CD4-positive, alpha-beta T cell treated with Interleukin-12 subunit alpha and Interleukin-12 subunit beta, for 1 hour (primary cell): ENCODE data around the gene SRP9.
"Not testable (repeated sequence)": the region's sequence is repeated elsewhere in the genome, so short reads cannot be mapped to it uniquely, and the experiment has no call there.

Experiments used
- DNase-seq: peaks from one replicate; pipeline ENCODE4 v3.0.0-alpha.2; 2020

The SRP9 gene

DNA sequence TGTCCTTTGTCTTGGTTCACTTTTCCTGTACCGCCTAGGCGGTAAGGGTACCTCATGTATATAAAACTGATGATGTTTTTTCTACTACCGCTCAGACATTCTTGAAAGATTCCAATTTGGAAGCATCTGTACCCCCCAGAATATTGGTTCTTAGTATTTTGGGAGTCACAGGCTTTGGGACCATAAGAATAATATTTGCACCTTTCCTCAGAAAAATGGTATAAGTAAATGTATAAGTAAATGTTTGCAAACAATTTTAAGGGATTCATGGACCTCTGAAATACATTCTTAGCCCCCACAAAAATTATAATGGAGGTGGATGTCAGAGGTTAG is 677 bp downstream of the SRP9 start:
- DNase-seq, result no peak

DNA sequence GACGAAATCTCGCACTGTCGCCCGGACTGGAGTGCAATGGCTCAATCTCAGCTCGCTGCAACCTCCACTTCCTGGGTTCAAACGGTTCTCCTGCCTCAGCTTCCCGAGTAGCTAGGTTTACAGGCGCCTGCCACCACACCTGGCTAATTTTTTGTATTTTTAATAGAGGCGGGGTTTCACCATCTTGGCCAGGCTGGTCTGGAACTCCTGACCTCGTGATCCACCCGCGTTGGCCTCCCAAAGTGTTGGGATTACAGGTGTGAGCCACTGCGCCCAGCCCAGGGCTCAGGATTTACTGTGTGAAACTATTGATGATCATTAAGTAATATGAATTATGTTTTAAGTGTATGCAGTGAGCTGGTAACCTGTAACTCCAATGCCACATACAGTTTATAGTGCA is 1.5 kb downstream of the SRP9 start:
- DNase-seq, result not testable (repeated sequence)

DNA sequence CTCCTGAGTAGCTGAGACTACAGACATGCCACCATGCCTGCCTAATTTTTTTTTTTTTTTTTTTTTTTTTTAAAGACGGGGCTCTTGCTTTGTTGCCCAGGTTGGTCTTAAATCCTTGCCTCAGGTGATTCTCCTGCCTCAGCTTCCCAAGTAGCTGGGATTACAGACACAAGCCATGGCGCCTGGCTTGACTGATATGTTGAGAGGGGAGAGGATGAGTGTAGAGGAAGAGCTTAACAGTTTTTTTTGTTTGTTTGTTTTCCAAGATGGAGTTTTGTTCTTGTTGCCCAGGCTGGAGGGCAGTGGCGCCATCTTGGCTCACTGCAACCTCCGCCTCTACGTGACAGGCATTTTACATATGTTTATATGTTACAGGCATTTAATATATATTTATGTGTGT is 2.5 kb downstream of the SRP9 start:
- DNase-seq, result no peak

DNA sequence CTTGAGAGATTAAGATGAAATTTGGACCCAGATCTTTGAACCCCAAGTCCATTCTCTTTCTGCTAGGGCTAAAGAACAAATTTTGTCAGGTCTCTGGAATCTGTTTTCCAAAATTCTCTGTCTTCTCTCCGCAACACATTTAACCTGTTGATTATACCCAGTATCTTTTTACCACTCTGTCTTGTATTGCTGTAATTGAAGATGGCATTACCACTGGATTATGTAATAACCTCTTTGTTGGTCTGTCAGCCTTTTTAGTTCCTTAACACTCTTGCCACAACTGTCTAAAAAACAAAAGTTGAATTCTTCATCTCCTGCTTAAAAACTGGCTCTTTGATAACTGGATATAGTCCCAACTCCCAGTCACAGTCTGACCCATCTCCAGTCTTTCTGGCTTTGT is 3.0 kb downstream of the SRP9 start:
- no peak for DNase-seq

DNA sequence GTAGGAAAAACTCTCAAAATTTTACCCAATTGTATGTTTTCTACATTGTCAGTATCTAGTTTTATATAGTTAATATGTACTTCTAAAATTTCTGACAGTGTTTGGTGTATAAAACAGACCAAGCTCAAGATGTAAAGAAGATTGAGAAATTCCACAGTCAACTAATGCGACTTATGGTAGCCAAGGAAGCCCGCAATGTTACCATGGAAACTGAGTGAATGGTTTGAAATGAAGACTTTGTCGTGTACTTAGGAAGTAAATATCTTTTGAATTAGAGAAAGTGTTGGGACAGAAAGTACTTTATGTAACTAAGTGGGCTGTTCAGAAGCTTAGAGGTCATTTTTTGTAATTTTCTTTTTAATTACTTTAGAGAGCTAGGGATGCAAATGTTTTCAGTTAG is 11.5 kb downstream of the SRP9 start:
- not testable (repeated sequence) for DNase-seq

DNA sequence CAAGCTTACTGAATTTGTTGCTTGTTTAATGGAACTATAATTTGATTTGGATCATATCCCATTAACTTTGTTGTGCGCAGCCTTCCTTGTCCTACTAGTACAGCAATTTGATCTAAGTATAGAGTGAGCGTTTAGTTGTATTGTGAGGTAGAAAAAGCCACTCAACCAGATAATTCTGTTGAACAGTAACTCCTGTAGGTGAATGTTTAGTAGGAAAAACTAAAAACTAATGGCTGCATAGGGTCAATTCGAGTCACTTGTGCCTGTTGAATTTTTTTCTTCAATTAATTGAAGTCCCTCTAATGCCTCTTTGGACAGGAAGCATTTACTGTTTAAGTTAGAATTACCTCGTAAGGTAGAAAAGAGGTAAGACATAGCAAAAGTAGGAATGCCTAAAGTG is 17.3 kb downstream of the SRP9 start:
- DNase-seq, result no peak

DNA sequence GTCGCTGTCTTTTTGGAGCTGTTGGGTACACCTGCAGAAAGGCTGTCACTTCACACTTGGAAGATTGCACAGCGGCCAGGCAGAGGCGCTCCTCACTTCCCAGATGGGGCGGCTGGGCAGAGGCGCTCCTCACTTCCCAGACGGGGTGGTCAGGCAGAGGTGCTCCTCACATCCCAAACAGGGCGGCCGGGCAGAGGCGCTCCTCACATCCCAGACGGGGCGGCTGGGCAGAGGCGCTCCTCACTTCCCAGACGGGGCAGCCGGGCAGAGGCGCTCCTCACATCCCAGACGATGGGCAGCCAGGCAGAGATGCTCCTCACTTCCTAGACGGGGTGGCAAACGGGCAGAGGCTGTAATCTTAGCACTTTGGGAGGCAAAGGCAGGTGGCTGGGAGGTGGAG is 18.5 kb downstream of the SRP9 start:
- not testable (repeated sequence) for DNase-seq

DNA sequence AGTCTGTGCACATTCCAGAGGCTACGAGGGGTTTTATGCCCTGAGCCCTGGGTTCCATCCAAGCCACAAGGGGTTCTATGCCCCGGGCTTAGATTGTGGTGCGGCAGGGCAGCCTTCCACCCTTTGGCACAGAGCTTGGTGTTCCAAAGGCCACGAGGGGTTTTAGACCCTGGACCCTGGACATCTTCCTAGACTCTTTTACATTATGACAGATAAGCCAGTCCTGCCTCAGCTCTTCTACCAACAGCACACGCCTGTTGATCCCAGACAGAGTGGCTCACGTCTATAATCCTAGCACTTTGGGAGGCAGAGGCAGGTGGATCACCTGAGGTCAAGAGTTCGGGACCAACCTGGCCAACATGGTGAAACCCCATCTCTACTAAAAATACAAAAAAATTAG is 23.5 kb downstream of the SRP9 start:
- not testable (repeated sequence) for DNase-seq

DNA sequence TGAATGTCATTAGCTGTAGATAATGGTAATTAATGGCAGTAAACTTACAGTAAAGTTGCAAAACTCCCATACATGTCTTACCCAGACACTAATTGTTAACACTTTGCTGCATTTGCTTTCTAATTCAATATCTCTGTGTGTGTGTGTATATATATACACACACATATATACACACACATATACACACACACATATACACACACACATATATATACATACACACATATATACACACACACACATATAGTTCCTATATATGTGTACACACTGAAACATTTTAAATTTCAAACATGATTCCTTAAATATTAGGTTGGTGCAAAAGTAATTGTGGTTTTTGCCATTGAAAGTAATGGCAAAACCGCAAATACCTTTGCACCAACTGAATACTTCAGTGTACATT is 28.6 kb downstream of the SRP9 start:
- DNase-seq, result no peak

DNA sequence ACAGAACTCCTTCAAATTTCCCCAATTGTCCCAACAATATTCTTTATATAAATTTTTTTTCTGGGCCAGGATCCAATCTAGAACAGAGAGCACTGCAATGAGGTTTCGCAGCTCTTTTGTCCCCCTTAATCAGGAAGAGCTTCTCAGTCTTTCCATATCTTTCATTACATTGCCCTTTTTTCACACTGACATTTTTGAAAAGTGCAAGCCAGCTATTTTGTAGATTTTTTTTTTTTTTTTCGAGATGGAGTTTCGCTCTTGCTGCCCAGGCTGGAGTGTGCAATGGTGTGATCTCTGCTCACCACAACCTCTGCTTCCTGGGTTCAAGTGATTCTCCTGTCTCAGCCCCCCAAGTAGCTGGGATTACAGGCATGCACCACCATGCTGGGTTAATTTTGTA is 29.1 kb downstream of the SRP9 start:
- not testable (repeated sequence) for DNase-seq

DNA sequence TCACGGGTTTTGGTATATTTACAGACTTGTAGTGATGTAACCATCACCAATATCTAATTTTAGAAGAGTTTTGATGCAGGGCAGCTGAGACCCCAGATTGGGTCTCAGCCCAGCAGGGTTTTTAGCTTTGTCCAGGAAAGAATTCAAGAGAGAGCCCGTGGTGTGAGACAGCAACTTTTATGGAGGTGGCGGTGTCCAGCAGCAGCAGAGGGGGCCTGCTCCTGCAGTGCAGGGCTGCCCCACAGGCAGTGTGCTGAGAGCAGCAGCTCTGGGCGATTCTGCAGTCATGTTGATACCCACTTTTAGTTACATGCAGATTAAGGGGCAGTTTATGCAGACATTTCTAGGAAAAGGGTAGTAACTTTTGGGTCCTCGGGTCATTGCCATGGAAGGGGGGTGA is 30.5 kb downstream of the SRP9 start:
- no peak for DNase-seq

DNA sequence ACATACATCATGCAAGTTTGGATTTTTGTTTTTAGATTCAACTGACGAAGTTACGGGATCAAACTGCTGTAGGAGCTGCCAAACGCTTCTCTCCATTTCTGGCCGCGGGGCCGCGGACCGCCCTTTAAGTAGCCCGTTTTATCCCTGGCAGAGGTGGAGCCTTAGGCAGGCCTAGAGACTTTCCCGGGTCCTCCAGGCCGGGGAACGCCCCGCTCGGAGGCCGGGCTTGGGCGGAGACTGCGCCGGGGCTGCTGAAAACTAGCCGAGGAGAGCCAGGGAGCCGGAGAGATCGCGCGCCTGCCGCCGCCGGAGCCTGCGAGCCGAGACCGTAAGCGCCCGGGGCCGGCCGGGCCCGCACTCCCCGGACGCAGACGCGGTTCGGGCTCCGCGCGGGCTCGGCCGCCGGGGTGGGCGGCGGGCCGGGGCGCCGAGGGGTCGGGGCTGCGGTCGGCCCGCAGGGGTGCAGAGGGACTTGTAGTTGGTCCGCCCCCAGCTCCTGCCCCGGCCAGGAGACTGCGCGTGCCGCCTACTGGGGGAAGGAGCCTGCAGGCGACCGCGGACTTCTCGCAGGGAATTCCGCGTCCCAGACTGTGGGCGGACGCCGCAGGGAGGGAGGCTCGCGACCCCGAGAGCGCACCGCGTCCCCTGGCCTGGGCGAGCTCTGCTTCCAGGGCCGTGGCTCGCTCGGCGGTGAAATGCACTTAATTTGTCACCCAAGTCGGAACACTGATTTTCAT is 32.4 kb downstream of the SRP9 start, which contains the start of gene EPHX1:
EPHX1 (plus strand) TSS at position 283 of the 737 bp plus-strand sequence. CDS start 18,606 bp downstream, outside the sequence.
- peak; percentile 55 for DNase-seq

DNA sequence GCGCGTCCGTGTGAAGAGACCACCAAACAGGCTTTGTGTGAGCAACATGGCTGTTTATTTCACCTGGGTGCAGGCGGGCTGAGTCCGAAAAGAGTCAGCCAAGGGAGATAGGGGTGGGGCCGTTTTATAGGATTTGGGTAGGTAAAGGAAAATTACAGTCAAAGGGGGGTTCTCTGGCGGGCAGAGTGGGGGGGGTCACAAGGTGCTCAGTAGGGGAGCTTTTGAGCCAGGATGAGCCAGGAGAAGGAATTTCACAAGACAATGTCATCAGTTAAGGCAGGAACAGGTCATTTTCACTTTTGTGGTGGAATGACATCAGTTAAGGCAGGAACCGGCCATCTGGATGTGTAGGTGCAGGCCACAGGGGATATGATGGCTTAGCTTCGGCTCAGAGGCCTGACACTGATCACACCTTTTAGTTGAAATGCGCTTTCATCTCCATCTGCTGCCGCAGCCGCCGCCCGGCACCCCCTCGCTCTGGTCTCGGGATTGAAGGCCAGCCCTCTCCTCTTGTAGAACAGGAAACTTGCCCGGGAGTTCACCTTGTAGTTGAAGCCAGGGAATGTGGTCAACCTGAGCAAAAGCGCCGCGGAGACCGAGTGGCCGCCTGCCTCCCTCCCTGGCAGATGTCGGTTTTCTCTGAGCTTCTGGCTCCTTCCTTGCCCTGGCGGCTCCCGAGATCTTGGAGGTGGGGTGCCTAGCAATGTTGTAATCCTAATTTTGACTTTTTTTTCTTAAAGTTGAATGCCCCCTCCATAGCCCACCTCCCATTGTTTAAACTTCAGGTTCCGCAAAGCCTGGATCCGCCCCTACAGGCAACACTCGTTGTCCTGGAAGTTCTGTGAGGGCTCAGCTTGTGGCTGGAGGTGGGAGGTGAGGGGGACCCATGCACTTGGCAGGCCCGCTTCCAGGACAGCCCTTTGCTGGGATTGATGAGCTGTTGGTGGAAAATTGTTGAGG is 33.2 kb downstream of the SRP9 start:
- not testable (repeated sequence) for DNase-seq

DNA sequence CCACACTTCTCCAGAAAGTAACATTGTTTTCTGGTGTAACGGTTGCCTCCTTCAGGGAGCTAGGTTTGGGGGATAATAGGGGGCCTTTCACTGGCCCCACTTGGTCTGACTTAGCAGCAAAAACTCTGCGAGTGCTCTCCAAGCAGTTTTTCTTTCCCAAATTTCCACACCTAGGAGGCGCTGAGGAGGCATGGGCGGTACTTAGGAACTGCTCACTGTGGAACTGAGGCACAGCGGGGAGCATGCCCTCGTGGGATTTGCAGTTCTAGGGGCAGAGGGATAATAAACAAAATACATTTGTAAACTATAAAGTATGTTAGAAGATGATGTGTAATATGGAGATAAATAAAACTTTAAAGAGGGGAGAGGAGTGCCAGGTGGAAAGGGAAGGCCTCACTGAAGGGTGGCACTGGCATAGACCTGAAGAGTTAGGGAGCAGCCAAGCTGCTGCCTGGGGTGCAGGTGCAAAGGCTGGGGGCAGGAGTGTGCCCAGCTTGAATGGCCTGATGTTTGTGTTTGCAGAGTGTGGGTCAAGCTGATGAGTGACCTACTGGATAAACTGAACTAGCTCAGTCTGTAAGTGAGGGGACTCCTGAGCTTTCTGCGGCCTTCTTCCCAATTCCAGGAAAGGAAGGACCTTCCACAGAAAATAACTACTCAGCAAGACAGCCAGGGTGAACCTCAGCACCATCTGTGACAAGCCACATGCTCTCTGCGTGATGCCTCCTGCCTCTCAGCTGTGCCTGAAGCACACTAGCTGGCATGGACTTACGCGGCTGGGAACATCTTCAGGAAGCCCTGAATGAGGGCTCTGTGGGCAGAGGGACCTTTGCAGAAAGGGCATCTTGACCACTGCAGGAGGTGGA is 34.2 kb downstream of the SRP9 start:
- DNase-seq, result no peak

DNA sequence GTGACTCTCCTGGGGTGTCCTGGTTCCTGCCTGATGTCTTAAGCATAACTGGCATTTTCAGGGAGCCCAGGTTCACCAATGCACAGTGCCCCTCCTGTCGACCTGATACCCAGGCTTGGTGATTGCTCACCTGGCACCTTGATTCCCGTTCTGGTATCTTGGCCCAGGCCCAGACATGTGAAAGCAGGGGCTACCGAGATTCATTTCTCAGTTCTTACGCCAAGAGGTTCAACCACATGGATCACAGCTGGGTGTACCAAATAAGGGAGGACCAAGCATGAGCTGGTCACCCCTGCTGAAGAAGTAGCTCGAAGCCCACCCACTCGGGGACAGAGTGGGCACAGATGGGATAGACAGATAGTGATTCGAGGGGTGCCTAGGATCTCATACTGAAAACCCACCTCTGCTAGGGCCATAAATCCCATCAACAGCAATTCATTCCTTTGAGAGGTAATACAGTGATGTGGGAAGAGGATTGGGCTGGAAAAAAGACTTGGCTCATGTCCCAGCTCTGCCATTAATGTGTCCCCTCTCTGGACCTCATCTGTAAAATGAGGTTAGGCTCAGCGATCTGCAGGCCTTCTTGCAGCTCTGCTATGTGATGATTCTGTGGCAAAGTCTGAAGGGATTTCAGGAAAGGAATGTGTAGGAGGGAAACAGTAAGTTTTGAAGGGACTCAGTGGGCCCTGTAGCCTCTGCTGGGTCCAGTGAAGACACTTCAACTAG is 35.0 kb downstream of the SRP9 start:
- DNase-seq, result no peak

DNA sequence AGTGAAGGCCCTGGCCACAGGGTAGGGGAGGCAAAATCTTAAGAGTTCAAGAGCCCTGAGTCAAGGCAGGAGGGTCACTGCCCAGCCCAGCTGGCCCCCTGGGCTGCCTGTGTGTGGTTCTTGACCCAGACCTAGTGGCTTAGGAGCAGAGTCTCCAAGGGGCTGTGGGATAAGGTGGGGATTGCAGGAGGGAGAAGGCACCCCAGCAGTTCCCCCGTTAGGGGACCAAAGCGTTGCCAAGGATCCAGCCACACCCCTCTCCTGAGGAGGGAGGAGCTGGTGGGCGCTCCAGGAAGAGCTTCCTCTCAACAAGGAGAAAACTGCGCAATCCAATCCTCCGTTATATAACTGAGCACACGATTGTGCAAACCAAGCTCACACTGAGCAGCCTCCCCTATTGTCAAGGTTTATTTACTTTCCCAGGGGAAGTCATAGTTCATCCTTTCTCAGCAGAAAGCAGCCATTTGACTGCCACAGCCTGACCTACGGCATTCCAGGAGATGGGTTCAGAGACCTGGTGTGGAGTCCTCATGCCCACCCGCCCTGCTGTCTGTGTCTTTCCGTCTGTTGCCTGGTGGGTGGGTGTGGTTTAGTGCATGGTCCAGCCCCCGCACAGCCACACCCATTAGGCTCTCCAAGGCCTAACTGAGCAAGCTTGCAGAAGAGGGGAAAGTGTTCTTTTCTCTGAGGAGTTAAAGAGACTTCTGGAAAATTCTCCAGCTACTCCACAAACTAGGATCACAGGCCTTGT is 35.8 kb downstream of the SRP9 start:
- no peak for DNase-seq

DNA sequence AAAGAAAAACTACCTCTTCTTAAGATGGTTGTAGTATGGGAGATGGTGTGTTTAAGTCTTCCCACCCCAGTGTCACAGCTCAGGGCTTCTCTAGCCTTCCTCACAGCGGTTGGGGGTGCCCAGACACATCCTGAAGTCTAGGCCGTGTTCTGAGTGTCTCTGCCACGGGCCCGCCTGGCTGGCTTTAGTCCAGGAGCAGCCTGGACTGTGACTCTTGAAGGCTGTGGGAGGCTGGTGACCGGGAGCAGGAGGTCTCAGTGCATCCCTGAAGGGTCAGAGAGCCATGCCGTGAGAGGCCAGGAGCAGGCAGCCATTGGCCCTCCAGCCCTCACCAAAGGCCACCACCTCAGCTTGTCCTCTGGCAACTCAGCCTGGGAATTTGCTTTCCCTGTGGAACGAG is 36.8 kb downstream of the SRP9 start:
- DNase-seq, result no peak

DNA sequence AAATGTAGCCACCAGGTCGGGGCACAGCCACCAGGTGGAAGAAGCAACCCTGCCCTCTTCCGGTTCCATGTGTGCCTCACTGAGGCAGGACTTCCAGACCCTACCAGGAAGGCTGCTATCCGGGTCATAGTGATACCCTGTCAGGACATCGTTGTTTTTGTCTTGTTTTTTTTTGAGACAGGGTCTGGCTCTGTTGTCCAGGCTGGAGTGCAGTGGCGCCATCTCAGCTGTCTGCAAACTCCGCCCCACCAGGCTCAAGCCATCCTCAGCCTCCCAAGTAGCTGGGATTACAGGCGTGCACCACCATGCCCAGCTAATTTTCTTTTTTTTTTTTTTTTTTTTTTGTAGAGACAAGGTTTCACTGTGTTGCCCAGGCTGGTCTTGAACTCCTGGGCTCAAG is 37.5 kb downstream of the SRP9 start:
- not testable (repeated sequence) for DNase-seq

DNA sequence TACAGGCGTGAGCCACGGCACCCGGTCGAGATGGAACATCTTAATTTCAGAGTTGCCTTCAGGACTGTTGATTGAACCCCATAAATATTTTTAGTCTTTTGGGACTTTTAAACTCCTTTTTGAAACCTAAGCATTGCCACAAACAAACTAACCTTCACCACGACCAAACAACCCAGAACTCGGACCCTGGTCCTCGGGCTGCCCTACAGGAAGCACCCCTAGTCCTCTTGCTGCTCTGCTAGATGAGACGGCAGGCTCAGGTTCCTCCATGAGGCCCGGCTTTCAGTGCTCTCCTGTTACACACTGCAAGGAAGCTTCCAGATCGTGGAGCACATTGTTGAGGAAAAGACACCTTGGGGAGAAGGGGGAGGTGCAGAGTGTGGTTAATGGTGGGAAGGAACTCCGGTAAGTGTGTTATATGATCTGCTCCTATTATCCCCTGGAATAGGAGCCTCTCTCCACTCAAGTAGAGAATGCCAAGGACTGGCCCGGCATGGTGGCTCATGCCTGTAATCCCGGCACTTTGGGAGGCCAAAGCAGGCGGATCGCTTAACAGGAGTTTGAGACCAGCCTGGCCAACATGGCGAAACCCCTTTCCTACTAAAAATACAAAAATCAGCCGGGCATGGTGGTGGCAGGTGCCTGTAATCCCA is 38.0 kb downstream of the SRP9 start:
- DNase-seq, result no peak

DNA sequence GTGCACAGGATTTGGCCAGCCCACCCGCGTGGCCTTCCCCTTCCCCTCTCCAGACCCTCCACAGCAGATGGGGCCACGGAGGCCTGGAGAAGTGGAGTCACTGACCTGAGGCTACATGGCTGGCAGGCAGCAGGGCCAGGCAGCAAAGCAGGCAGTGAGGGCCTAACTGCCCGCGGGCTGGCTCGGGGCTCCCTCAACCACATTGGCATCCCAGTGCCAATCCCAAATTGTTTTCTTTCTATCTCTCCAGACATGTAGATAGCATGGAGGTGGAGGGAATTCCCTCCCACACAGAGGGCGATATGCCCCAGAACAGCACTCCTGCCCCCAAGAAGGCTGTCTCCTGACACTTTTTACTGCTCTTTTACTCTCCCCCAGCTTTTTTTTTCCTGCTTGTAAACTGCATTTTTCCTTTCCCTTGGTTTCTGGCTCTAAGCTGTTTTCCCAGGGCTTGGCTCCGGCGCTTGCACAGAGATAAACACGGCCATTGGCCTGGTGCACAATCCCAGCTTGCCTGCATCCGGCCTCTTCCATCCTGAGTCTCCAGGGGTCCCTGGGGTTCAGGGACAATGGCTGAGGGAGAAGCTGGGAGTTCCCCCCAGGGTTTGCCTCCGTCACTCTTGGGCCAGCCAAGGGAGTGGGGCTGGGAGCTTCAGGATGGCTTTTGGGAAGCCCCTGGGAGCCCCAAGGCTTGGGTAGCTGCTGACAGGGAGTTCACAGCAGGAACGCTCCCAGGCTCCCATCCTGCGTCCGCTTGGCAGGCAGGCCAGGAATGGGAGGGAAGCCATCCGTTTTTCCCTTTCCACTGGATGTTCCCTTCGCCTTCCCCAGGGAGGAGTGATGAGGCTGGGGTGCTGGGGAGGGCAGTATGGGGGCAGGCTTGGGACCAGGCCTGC is 39.3 kb downstream of the SRP9 start:
- DNase-seq, result no peak
